HCT116 (cell line): ENCODE data around the gene NR2F6. TPM values are rescaled to one million over a fixed set of nuclear protein-coding genes. Genes with fewer than 3 reads are reported as not detected.

Experiments used
- ATAC-seq: fragments of 200-7000 bp; cut with Tn5 transposase; 2 replicates; pipeline ENCODE4 v1.9.1; 2020; ENCODE audit warnings: mild to moderate bottlenecking, moderate library complexity
- BruUV-seq: library from RNA; stranded (reverse); fragments of 400-500 nt; replicated peaks from 2 replicates; lab custom pipeline; 2021; lab: Mats Ljungman, UMichigan
- CTCF ChIA-PET: fragments of 300-600 bp; sonication (Branson Sonifier 250); formaldehyde crosslinking; loops from one replicate; lab custom pipeline; 2021; ENCODE audit warnings: antibody characterized with exemption; lab: Charles Lee
- POLR2A ChIA-PET: fragments of 300-600, 350-600 bp; sonication (Branson Sonifier 250); formaldehyde crosslinking; loops from one replicate; lab custom pipeline; 2021; ENCODE audit warnings: antibody characterized with exemption; lab: Charles Lee
- RAD21 ChIA-PET, 2 experiments: fragments of 300-600 bp; sonication (Branson Sonifier 250); formaldehyde crosslinking; loops; one replicate each; lab custom pipeline; 2023; ENCODE audit warnings: low total read pairs in 2 of 2; ENCODE audit not compliant: uncharacterized antibody in 2 of 2, unreplicated experiment in 2 of 2, low non-redundant PET in 1 of 2; lab: Charles Lee
- DNase-seq: peaks from one replicate; pipeline ENCODE4 v3.0.0-alpha.2; 2010; ENCODE audit warnings: low read depth, low spot score
- H2AFZ ChIP-seq: fragments of 200-600 bp; shearing (Covaris generic), sonication (generic); 2 replicates; pipeline ENCODE4 v1.6.1; 2017; ENCODE audit warnings: low read depth, mixed run types, mixed read lengths, antibody characterized with exemption, low read length; ENCODE audit not compliant: poor library complexity, severe bottlenecking
- H3K27ac ChIP-seq: 2 replicates; pipeline ENCODE4 v1.5.1; 2012; ENCODE audit warnings: low read depth, low read length
- H3K27me3 ChIP-seq: fragments of 200-600 bp; sonication (generic); 2 replicates; pipeline ENCODE4 v1.6.1; 2016; ENCODE audit warnings: mixed run types, low read length, mixed read lengths; ENCODE audit not compliant: insufficient read depth
- H3K36me3 ChIP-seq, 2 experiments: fragments of 200-500 bp in 1 of 2; fragments of 200-600 bp in 1 of 2; sonication (Bioruptor generic) in 1 of 2; sonication (generic) in 1 of 2; 2 replicates each; pipeline versions ENCODE4 v1.5.1 to v1.6.1; 2014 to 2016; ENCODE audit warnings: low read length in 2 of 2, inconsistent platforms in 1 of 2, mixed read lengths in 1 of 2, mixed run types in 1 of 2; ENCODE audit not compliant: insufficient read depth in 2 of 2, control insufficient read depth in 1 of 2
- H3K4me1 ChIP-seq, 2 experiments: fragments of 200-600 bp in 1 of 2; sonication (generic) in 1 of 2; 2 replicates each; pipeline versions ENCODE4 v1.5.1 to v1.6.1; 2012 to 2017; ENCODE audit warnings: low read length in 2 of 2, inconsistent platforms in 1 of 2, mild to moderate bottlenecking in 1 of 2, mixed read lengths in 1 of 2, mixed run types in 1 of 2, moderate library complexity in 1 of 2; ENCODE audit not compliant: insufficient read depth in 2 of 2, control insufficient read depth in 1 of 2
- H3K4me2 ChIP-seq: fragments of 200-600 bp; sonication (generic); 2 replicates; pipeline ENCODE4 v1.6.1; 2017; ENCODE audit warnings: mixed run types, low read length, mixed read lengths
- H3K4me3 ChIP-seq, 2 experiments: fragments of 200-600 bp in 1 of 2; sonication (generic) in 1 of 2; replicated peaks in 1 of 2; 2 replicates each; pipeline ENCODE4 v1.5.1; 2011 to 2016; ENCODE audit warnings: low read length in 2 of 2, control low read depth in 1 of 2, low read depth in 1 of 2, mild to moderate bottlenecking in 1 of 2, mixed read lengths in 1 of 2, mixed run types in 1 of 2
- H3K79me2 ChIP-seq: fragments of 200-600 bp; sonication (generic); 2 replicates; pipeline ENCODE4 v1.6.1; 2017; ENCODE audit warnings: mild to moderate bottlenecking, mixed run types, low read length, moderate library complexity, mixed read lengths; ENCODE audit not compliant: insufficient read depth
- H3K9ac ChIP-seq: fragments of 200-600 bp; sonication (generic); 2 replicates; pipeline ENCODE4 v1.6.1; 2016; ENCODE audit warnings: low read length, mixed read lengths
- H3K9me2 ChIP-seq: fragments of 200-600 bp; sonication (generic), shearing (Covaris generic); 2 replicates; pipeline ENCODE4 v1.6.1; 2017; ENCODE audit warnings: mixed run types, mild to moderate bottlenecking, moderate library complexity; ENCODE audit not compliant: insufficient read depth
- H3K9me3 ChIP-seq, 2 experiments: fragments of 200-500 bp in 1 of 2; fragments of 200-600 bp in 1 of 2; sonication (Bioruptor generic) in 1 of 2; sonication (generic) in 1 of 2; 2 replicates each; pipeline ENCODE4 v1.6.1; 2014 to 2017; ENCODE audit warnings: low read length in 2 of 2, mixed read lengths in 2 of 2, inconsistent platforms in 1 of 2, low read depth in 1 of 2, mild to moderate bottlenecking in 1 of 2, mixed run types in 1 of 2, moderate library complexity in 1 of 2; ENCODE audit not compliant: control insufficient read depth in 1 of 2, insufficient read depth in 1 of 2
- H4K20me1 ChIP-seq: fragments of 200-600 bp; sonication (generic), shearing (Covaris generic); 2 replicates; pipeline ENCODE4 v1.6.1; 2017; ENCODE audit warnings: mixed run types, mild to moderate bottlenecking, moderate library complexity; ENCODE audit not compliant: insufficient read depth
- CBX3 ChIP-seq: IDR thresholded peaks from 2 replicates; pipeline ENCODE4 v1.6.1; 2012; ENCODE audit warnings: low read depth
- EGR1 ChIP-seq: IDR thresholded peaks from 2 replicates; pipeline ENCODE4 v1.6.1; 2012; ENCODE audit warnings: low read depth
- EZH2phosphoT487 ChIP-seq: fragments of 200-600 bp; IDR thresholded peaks from 2 replicates; pipeline ENCODE4 v1.6.1; 2018; ENCODE audit warnings: antibody characterized with exemption, borderline replicate concordance
- POLR2A ChIP-seq: IDR thresholded peaks from 2 replicates; pipeline ENCODE4 v1.7.0; 2011; ENCODE audit warnings: borderline replicate concordance; ENCODE audit not compliant: insufficient read depth, insufficient read length; ENCODE audit errors: extremely low read depth
- POLR2AphosphoS5 ChIP-seq: IDR thresholded peaks from 2 replicates; pipeline ENCODE4 v1.6.1; 2011; ENCODE audit warnings: mild to moderate bottlenecking, low read depth, low read length, moderate library complexity
- SIN3A ChIP-seq: IDR thresholded peaks from 2 replicates; pipeline ENCODE4 v1.6.1; 2012; ENCODE audit warnings: low read depth
- SP1 ChIP-seq: IDR thresholded peaks from 2 replicates; pipeline ENCODE4 v1.6.1; 2012; ENCODE audit warnings: low read depth
- SRF ChIP-seq: IDR thresholded peaks from 2 replicates; pipeline ENCODE4 v1.6.1; 2012; ENCODE audit warnings: low read depth
- TCF7L2 ChIP-seq: IDR thresholded peaks from 2 replicates; pipeline ENCODE4 v1.7.0; 2011; ENCODE audit warnings: borderline replicate concordance, inconsistent platforms; ENCODE audit not compliant: insufficient read depth, insufficient read length; ENCODE audit errors: extremely low read depth
- ZNF274 ChIP-seq: fragments of 200-500 bp; sonication (Bioruptor generic); IDR thresholded peaks from 2 replicates; pipeline ENCODE4 v1.6.1; 2014; ENCODE audit warnings: mild to moderate bottlenecking, low read depth, low read length, inconsistent platforms
- intact Hi-C: fragments of 100-400 bp; cut with micrococcal nuclease; formaldehyde crosslinking; loops from 2 replicates; pipeline ENCODE4 v1.10.0; 2022
- total RNA-seq: library from RNA; stranded (reverse); gene quantifications from one replicate; pipeline ENCODE4 v1.2.1, GENCODE V29; 2021; ENCODE audit not compliant: unreplicated experiment
- TF ChIP-seq, protein P1 (sequence below): IDR thresholded peaks from 2 replicates; pipeline ENCODE4 v1.6.1; 2011; ENCODE audit warnings: mild to moderate bottlenecking, low read length, moderate library complexity; ENCODE audit not compliant: insufficient replicate concordance; ENCODE audit errors: extremely low read depth
- TF ChIP-seq, protein P2 (sequence below): IDR thresholded peaks from 2 replicates; pipeline ENCODE4 v1.6.1; 2012; ENCODE audit warnings: low read depth

The NR2F6 gene
- total RNA-seq, 1 experiment from 2014 or later = 88.0 TPM

DNA sequence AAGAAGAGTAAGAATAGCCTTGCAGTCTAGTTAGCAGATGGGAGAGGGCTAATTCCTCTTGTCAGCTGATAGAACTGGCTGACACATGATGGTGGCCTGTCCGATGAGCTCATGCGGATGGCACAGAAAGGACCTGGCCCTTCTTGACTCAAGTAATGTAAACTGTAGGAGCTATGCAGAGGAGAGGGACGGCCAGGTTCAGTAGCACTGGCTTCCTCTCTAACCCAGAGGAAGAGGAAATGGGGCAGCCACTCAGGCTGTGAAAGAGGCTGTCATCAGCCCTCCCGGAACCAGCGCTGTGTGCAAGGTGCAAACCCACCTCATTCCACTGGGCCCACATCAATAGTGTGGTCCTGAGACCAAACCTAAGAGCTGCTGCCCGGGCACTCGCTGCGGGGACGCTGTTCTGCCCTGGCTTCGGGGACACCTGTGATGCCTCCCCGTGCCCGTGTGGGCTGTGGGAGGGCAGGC is 61.3 kb downstream of the NR2F6 start:
- Histone ChIP-seq H3K9ac (no peak overlapping the region), H3K4me3 (no peak overlapping the region), H3K9me3 (no peaks in the 10 kb centered on the region), H3K27ac (no peak overlapping the region), H3K9me2 (no peaks in the 10 kb centered on the region), H3K79me2 (no peaks in the 10 kb centered on the region), H3K4me1 (no peaks in the 10 kb centered on the region), H3K4me2 (no peak overlapping the region), H3K36me3 (peaks cover 0 to 8% of the 10 kb centered on the region in 2 experiments; a peak in 3 of 4 replicates), H2AFZ (no peak overlapping the region), H3K27me3 (no peaks in the 10 kb centered on the region), H4K20me1 (no peaks in the 10 kb centered on the region)
- TF ChIP-seq POLR2AphosphoS5 = no peak
- no peak for TF ChIP-seq ZNF274
- TF ChIP-seq SP1 = no peak
- no peak for TF ChIP-seq POLR2A
- TF ChIP-seq SIN3A = no peak
- TF ChIP-seq EGR1 = no peak
- TF ChIP-seq CBX3 = no peak
- TF ChIP-seq, protein P1, sequence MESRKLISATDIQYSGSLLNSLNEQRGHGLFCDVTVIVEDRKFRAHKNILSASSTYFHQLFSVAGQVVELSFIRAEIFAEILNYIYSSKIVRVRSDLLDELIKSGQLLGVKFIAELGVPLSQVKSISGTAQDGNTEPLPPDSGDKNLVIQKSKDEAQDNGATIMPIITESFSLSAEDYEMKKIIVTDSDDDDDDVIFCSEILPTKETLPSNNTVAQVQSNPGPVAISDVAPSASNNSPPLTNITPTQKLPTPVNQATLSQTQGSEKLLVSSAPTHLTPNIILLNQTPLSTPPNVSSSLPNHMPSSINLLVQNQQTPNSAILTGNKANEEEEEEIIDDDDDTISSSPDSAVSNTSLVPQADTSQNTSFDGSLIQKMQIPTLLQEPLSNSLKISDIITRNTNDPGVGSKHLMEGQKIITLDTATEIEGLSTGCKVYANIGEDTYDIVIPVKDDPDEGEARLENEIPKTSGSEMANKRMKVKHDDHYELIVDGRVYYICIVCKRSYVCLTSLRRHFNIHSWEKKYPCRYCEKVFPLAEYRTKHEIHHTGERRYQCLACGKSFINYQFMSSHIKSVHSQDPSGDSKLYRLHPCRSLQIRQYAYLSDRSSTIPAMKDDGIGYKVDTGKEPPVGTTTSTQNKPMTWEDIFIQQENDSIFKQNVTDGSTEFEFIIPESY = no peak
- TF ChIP-seq EZH2phosphoT487 = no peak
- TF ChIP-seq, protein P2, sequence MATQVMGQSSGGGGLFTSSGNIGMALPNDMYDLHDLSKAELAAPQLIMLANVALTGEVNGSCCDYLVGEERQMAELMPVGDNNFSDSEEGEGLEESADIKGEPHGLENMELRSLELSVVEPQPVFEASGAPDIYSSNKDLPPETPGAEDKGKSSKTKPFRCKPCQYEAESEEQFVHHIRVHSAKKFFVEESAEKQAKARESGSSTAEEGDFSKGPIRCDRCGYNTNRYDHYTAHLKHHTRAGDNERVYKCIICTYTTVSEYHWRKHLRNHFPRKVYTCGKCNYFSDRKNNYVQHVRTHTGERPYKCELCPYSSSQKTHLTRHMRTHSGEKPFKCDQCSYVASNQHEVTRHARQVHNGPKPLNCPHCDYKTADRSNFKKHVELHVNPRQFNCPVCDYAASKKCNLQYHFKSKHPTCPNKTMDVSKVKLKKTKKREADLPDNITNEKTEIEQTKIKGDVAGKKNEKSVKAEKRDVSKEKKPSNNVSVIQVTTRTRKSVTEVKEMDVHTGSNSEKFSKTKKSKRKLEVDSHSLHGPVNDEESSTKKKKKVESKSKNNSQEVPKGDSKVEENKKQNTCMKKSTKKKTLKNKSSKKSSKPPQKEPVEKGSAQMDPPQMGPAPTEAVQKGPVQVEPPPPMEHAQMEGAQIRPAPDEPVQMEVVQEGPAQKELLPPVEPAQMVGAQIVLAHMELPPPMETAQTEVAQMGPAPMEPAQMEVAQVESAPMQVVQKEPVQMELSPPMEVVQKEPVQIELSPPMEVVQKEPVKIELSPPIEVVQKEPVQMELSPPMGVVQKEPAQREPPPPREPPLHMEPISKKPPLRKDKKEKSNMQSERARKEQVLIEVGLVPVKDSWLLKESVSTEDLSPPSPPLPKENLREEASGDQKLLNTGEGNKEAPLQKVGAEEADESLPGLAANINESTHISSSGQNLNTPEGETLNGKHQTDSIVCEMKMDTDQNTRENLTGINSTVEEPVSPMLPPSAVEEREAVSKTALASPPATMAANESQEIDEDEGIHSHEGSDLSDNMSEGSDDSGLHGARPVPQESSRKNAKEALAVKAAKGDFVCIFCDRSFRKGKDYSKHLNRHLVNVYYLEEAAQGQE = no peak
- TF ChIP-seq TCF7L2 = no peak
- TF ChIP-seq SRF = no peak
- ChIA-PET POLR2A (no interaction called here), CTCF (no interaction called here), RAD21 (no interaction called here)
- DNase-seq = no peak
- no peak for ATAC-seq
- intact Hi-C loops = no loop called here
- BruUV-seq = no TSS peak
